Measurements from ENCODE around the gene PPP1R13B. TPM values are rescaled to one million over a fixed set of nuclear protein-coding genes. Genes with fewer than 3 reads are reported as not detected.
A peak's percentile ranks its signal among the peaks of the same experiment; 100 is the strongest.

Gene PPP1R13B
- total RNA-seq, 6 experiments from 2014 or later = 5.1 to 6.2 (median 5.5) TPM

GRCh38 chr14:103733651-103734050 is 113.7 kb downstream of the PPP1R13B start:
- no peaks in the 10 kb centered on the region for H3K9me3 Mint-ChIP-seq
- peaks cover 9% of the 10 kb centered on the region for H3K27me3 Mint-ChIP-seq (ENCODE audit: insufficient read depth)
- DNase-seq = peak; percentile 30
- peaks cover 3% of the 10 kb centered on the region; the same call in 1 of the 2 replicates for H3K36me3 Mint-ChIP-seq (ENCODE audit: low read depth)
- TF ChIP-seq CTCF (IDR thresholded peaks at IDR 0.05) = no peak
- peaks cover 12% of the 10 kb centered on the region; the same call in 1 of the 2 replicates for H3K4me1 Mint-ChIP-seq (ENCODE audit: low read depth)
- no peak overlapping the region for H3K4me3 Mint-ChIP-seq
- H3K27ac Mint-ChIP-seq = no peak overlapping the region

GRCh38 chr14:103732868-103733620 is 114.3 kb downstream of the PPP1R13B start:
- H3K27me3 Mint-ChIP-seq (ENCODE audit: insufficient read depth) = peaks cover 5% of the 10 kb centered on the region
- H3K4me1 Mint-ChIP-seq (ENCODE audit: low read depth) = peaks cover 7% of the 10 kb centered on the region; the same call in 1 of the 2 replicates
- no peaks in the 10 kb centered on the region for H3K9me3 Mint-ChIP-seq
- no peak overlapping the region for H3K4me3 Mint-ChIP-seq
- no peak overlapping the region for H3K27ac Mint-ChIP-seq
- DNase-seq = no peak
- peaks cover 7% of the 10 kb centered on the region; the same call in 1 of the 2 replicates for H3K36me3 Mint-ChIP-seq (ENCODE audit: low read depth)
- no peak for TF ChIP-seq CTCF (IDR thresholded peaks at IDR 0.05)

GRCh38 chr14:103731916-103732867 is 115.2 kb downstream of the PPP1R13B start:
- Mint-ChIP-seq H3K27me3 (ENCODE audit: insufficient read depth) (peaks cover 5% of the 10 kb centered on the region), H3K4me1 (ENCODE audit: low read depth) (0 out of 2 replicates have a peak, but pooled peaks cover 5% of the 10 kb centered on the region), H3K27ac (no peak overlapping the region), H3K9me3 (no peaks in the 10 kb centered on the region), H3K4me3 (no peak overlapping the region), H3K36me3 (ENCODE audit: low read depth) (peaks cover 7% of the 10 kb centered on the region; the same call in 1 of the 2 replicates)
- no peak for DNase-seq
- no peak for TF ChIP-seq CTCF (IDR thresholded peaks at IDR 0.05)

- peaks cover 7% of the 10 kb centered on the region; the same call in 1 of the 2 replicates for H3K36me3 Mint-ChIP-seq (ENCODE audit: low read depth)
- TF ChIP-seq CTCF (IDR thresholded peaks at IDR 0.05) = no peak
- H3K27ac Mint-ChIP-seq = no peak overlapping the region
- no peak for DNase-seq
- no peak overlapping the region for H3K4me3 Mint-ChIP-seq
- H3K9me3 Mint-ChIP-seq = no peaks in the 10 kb centered on the region
- 0 out of 2 replicates have a peak, but pooled peaks cover 5% of the 10 kb centered on the region for H3K4me1 Mint-ChIP-seq (ENCODE audit: low read depth)
- H3K27me3 Mint-ChIP-seq (ENCODE audit: insufficient read depth) = peaks cover 5% of the 10 kb centered on the region
Observed at GRCh38 chr14:103731481-103731880, 115.9 kb downstream of the PPP1R13B start.

- peaks cover 4% of the 10 kb centered on the region for H3K27me3 Mint-ChIP-seq (ENCODE audit: insufficient read depth)
- no peak overlapping the region for H3K27ac Mint-ChIP-seq
- no peak overlapping the region for H3K4me3 Mint-ChIP-seq
- no peak for DNase-seq
- peak; percentile 48 for TF ChIP-seq CTCF (IDR thresholded peaks at IDR 0.05)
- peaks cover 7% of the 10 kb centered on the region; the same call in 1 of the 2 replicates for H3K36me3 Mint-ChIP-seq (ENCODE audit: low read depth)
- 0 out of 2 replicates have a peak, but pooled peaks cover 5% of the 10 kb centered on the region for H3K4me1 Mint-ChIP-seq (ENCODE audit: low read depth)
- no peaks in the 10 kb centered on the region for H3K9me3 Mint-ChIP-seq
Observed at GRCh38 chr14:103730490-103731035, 116.8 kb downstream of the PPP1R13B start.
